ENCODE measurements around the gene BCCIP.
A peak's percentile ranks its signal among the peaks of the same experiment; 100 is the strongest.

Gene BCCIP

GRCh38 chr10:125799451-125800182, 23.7 kb upstream of the BCCIP start:
- DNase-seq, result no peak

- DNase-seq, result no peak
Measured at GRCh38 chr10:125801574-125801973, 21.8 kb upstream of the BCCIP start.

- no peak for DNase-seq
Measured at GRCh38 chr10:125802131-125802530, 21.2 kb upstream of the BCCIP start.

- DNase-seq, result no peak
Measured at GRCh38 chr10:125802739-125803138, 20.6 kb upstream of the BCCIP start.

- no peak for DNase-seq
Measured at GRCh38 chr10:125808047-125808446, 15.3 kb upstream of the BCCIP start.

- no peak for DNase-seq
Measured at GRCh38 chr10:125811251-125811650, 12.1 kb upstream of the BCCIP start.

- DNase-seq, result no peak
Measured at GRCh38 chr10:125812128-125812750, 11.1 kb upstream of the BCCIP start.

GRCh38 chr10:125815764-125816163, 7.6 kb upstream of the BCCIP start:
- DNase-seq, result no peak

GRCh38 chr10:125816548-125816947, 6.8 kb upstream of the BCCIP start:
- DNase-seq, result no peak

- no peak for DNase-seq
Measured at GRCh38 chr10:125817337-125817946, 5.9 kb upstream of the BCCIP start.

- DNase-seq, result no peak
Measured at GRCh38 chr10:125820701-125821100, 2.6 kb upstream of the BCCIP start.

GRCh38 chr10:125823663-125824251, 411 bp downstream of the BCCIP start:
- peak; percentile 7 for DNase-seq

GRCh38 chr10:125824736-125825135, 1.4 kb downstream of the BCCIP start:
- DNase-seq, result no peak

- no peak for DNase-seq
Measured at GRCh38 chr10:125827133-125827532, 3.8 kb downstream of the BCCIP start.

GRCh38 chr10:125828311-125828710, 5.0 kb downstream of the BCCIP start:
- no peak for DNase-seq

GRCh38 chr10:125836746-125837145, 13.4 kb downstream of the BCCIP start:
- no peak for DNase-seq

GRCh38 chr10:125838802-125839575, 15.6 kb downstream of the BCCIP start:
- no peak for DNase-seq

- DNase-seq, result no peak
Measured at GRCh38 chr10:125840406-125840805, 17.1 kb downstream of the BCCIP start.

GRCh38 chr10:125840955-125841354, 17.6 kb downstream of the BCCIP start:
- no peak for DNase-seq

- no peak for DNase-seq
Measured at GRCh38 chr10:125843603-125844329, 20.4 kb downstream of the BCCIP start.

- DNase-seq, result no peak
Measured at GRCh38 chr10:125844751-125845221, 21.4 kb downstream of the BCCIP start.

- no peak for DNase-seq
Measured at GRCh38 chr10:125845617-125846016, 22.3 kb downstream of the BCCIP start.

Data from RPMI8226 (cell line).